ENCODE data around the gene MAN1A1.

DNA sequence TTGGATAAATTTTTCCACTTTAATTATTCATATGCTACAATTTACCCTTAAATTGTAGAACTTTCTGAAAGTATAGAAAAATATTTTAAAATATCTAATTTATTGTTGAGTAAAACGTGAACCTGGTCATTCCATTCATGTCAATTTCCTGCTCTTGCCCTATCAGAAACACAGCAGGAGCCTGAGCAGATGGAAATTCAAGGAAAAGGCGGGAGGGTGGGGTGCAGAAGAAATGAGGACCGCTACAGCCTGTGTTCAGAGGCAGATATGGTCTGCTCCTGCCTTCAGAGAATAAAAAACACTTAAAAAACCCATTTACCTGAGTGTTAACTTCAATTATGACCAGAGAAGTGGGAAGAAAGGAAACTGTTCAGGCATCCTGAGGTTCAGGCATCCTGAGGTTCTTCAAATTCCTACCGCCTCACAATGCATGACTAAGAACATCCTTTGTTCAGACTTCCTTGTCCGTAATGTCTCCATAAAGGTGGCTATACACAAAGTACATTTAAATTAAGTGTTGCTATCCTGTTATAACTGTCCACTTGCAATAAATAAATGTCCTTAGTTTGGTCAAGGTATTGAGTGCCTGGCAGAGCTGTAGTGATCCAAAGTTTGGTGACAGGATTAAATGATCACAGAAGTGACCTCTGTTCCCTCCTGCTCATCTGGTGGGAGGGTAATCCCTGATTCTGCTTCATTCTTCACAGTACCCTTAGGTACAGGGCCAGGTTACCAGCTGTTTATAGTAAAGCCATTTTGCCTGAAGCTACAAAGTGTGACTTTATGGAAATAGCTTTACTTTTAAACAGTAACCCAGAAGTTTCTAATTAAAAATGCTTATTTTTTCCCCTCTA, 109.1 kb downstream of the MAN1A1 start:
- TF ChIP-seq, protein P1, sequence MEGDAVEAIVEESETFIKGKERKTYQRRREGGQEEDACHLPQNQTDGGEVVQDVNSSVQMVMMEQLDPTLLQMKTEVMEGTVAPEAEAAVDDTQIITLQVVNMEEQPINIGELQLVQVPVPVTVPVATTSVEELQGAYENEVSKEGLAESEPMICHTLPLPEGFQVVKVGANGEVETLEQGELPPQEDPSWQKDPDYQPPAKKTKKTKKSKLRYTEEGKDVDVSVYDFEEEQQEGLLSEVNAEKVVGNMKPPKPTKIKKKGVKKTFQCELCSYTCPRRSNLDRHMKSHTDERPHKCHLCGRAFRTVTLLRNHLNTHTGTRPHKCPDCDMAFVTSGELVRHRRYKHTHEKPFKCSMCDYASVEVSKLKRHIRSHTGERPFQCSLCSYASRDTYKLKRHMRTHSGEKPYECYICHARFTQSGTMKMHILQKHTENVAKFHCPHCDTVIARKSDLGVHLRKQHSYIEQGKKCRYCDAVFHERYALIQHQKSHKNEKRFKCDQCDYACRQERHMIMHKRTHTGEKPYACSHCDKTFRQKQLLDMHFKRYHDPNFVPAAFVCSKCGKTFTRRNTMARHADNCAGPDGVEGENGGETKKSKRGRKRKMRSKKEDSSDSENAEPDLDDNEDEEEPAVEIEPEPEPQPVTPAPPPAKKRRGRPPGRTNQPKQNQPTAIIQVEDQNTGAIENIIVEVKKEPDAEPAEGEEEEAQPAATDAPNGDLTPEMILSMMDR (IDR thresholded peaks at IDR 0.05; ENCODE audit: low read depth, low read length, missing input control): no peak
- TF ChIP-seq TAF1 (conservative IDR thresholded peaks at IDR 0.05): no peak
- no peak for TF ChIP-seq GABPA (IDR thresholded peaks at IDR 0.05 in 1 of 2, conservative IDR thresholded peaks at IDR 0.05 in 1 of 2)

Data from liver (tissue), 3 donors.